Measurements from ENCODE around the gene CDKN1C. TPM values are rescaled to one million over a fixed set of nuclear protein-coding genes. Genes with fewer than 3 reads are reported as not detected.

Gene CDKN1C
- total and polyA plus RNA-seq, 2 donors, result 13.1 to 23.8 TPM

GRCh38 chr11:2848497-2848896 is 37.1 kb downstream of the CDKN1C start:
- Histone ChIP-seq H3K9me3 (ENCODE audit: control insufficient read depth in 2 of 2, insufficient read depth in 1 of 2, low read length in 1 of 2) (peaks cover 0 to 1% of the 10 kb centered on the region in 2 donors), H3K27ac (ENCODE audit: low read depth in 1 of 2, low read length in 1 of 2) (no peak overlapping the region), H3K4me1 (ENCODE audit: control insufficient read depth in 2 of 2, insufficient read depth in 2 of 2, low read length in 2 of 2) (peaks cover 0 to 47% of the 10 kb centered on the region in 2 donors), H3K36me3 (ENCODE audit: control insufficient read depth in 2 of 2, insufficient read depth in 2 of 2, low read length in 1 of 2) (no peaks in the 10 kb centered on the region), H3K27me3 (ENCODE audit: control insufficient read depth in 2 of 2, insufficient read depth in 1 of 2, low read length in 1 of 2) (peaks cover 0 to 8% of the 10 kb centered on the region in 2 donors), H3K4me3 (ENCODE audit: low read length in 2 of 2) (no peak overlapping the region)
- no peak for DNase-seq (ENCODE audit: low read depth in 6 of 9, low spot score in 9 of 9)
- 96% methylated on average over 9 of the region's 9 CpGs for WGBS

- DNase-seq (ENCODE audit: low read depth in 6 of 9, low spot score in 9 of 9), result peak in 2 of 9 donors; percentile 18 to 22
- H3K27ac ChIP-seq (ENCODE audit: low read depth in 1 of 2, low read length in 1 of 2), result no peak overlapping the region
- no peaks in the 10 kb centered on the region for H3K36me3 ChIP-seq (ENCODE audit: control insufficient read depth in 2 of 2, insufficient read depth in 2 of 2, low read length in 1 of 2)
- 87% methylated on average over 21 of the region's 21 CpGs for WGBS
- H3K9me3 ChIP-seq (ENCODE audit: control insufficient read depth in 2 of 2, insufficient read depth in 1 of 2, low read length in 1 of 2), result peaks cover 0 to 1% of the 10 kb centered on the region in 2 donors
- H3K4me3 ChIP-seq (ENCODE audit: low read length in 2 of 2), result no peak overlapping the region
- H3K27me3 ChIP-seq (ENCODE audit: control insufficient read depth in 2 of 2, insufficient read depth in 1 of 2, low read length in 1 of 2), result peaks cover 0 to 17% of the 10 kb centered on the region in 2 donors
- peaks cover 0 to 54% of the 10 kb centered on the region in 2 donors for H3K4me1 ChIP-seq (ENCODE audit: control insufficient read depth in 2 of 2, insufficient read depth in 2 of 2, low read length in 2 of 2)
Measured at GRCh38 chr11:2847561-2847960, 38.0 kb downstream of the CDKN1C start.

- peaks cover 0 to 17% of the 10 kb centered on the region in 2 donors for H3K27me3 ChIP-seq (ENCODE audit: control insufficient read depth in 2 of 2, insufficient read depth in 1 of 2, low read length in 1 of 2)
- DNase-seq (ENCODE audit: low read depth in 6 of 9, low spot score in 9 of 9), result no peak
- H3K36me3 ChIP-seq (ENCODE audit: control insufficient read depth in 2 of 2, insufficient read depth in 2 of 2, low read length in 1 of 2), result no peaks in the 10 kb centered on the region
- peaks cover 0 to 1% of the 10 kb centered on the region in 2 donors for H3K9me3 ChIP-seq (ENCODE audit: control insufficient read depth in 2 of 2, insufficient read depth in 1 of 2, low read length in 1 of 2)
- H3K4me3 ChIP-seq (ENCODE audit: low read length in 2 of 2), result no peak overlapping the region
- WGBS, result 90% methylated on average over 11 of the region's 11 CpGs
- no peak overlapping the region for H3K27ac ChIP-seq (ENCODE audit: low read depth in 1 of 2, low read length in 1 of 2)
- peaks cover 0 to 54% of the 10 kb centered on the region in 2 donors for H3K4me1 ChIP-seq (ENCODE audit: control insufficient read depth in 2 of 2, insufficient read depth in 2 of 2, low read length in 2 of 2)
Measured at GRCh38 chr11:2846470-2846869, 39.1 kb downstream of the CDKN1C start.

GRCh38 chr11:2846056-2846455 is 39.5 kb downstream of the CDKN1C start:
- no peak overlapping the region for H3K27ac ChIP-seq (ENCODE audit: low read depth in 1 of 2, low read length in 1 of 2)
- H3K4me1 ChIP-seq (ENCODE audit: control insufficient read depth in 2 of 2, insufficient read depth in 2 of 2, low read length in 2 of 2), result peaks cover 0 to 54% of the 10 kb centered on the region in 2 donors
- H3K36me3 ChIP-seq (ENCODE audit: control insufficient read depth in 2 of 2, insufficient read depth in 2 of 2, low read length in 1 of 2), result no peaks in the 10 kb centered on the region
- no peak overlapping the region for H3K4me3 ChIP-seq (ENCODE audit: low read length in 2 of 2)
- H3K9me3 ChIP-seq (ENCODE audit: control insufficient read depth in 2 of 2, insufficient read depth in 1 of 2, low read length in 1 of 2), result no peaks in the 10 kb centered on the region
- peaks cover 0 to 19% of the 10 kb centered on the region in 2 donors for H3K27me3 ChIP-seq (ENCODE audit: control insufficient read depth in 2 of 2, insufficient read depth in 1 of 2, low read length in 1 of 2)
- DNase-seq (ENCODE audit: low read depth in 6 of 9, low spot score in 9 of 9), result peak in 6 of 9 donors; percentile 11 to 66 (median 39)
- 79% methylated on average over 17 of the region's 17 CpGs for WGBS

GRCh38 chr11:2844996-2845395 is 40.6 kb downstream of the CDKN1C start:
- 96% methylated on average over 12 of the region's 12 CpGs for WGBS
- Histone ChIP-seq H3K36me3 (ENCODE audit: control insufficient read depth in 2 of 2, insufficient read depth in 2 of 2, low read length in 1 of 2) (no peaks in the 10 kb centered on the region), H3K27me3 (ENCODE audit: control insufficient read depth in 2 of 2, insufficient read depth in 1 of 2, low read length in 1 of 2) (peaks cover 0 to 20% of the 10 kb centered on the region in 2 donors), H3K9me3 (ENCODE audit: control insufficient read depth in 2 of 2, insufficient read depth in 1 of 2, low read length in 1 of 2) (no peaks in the 10 kb centered on the region), H3K27ac (ENCODE audit: low read depth in 1 of 2, low read length in 1 of 2) (no peak overlapping the region), H3K4me1 (ENCODE audit: control insufficient read depth in 2 of 2, insufficient read depth in 2 of 2, low read length in 2 of 2) (peaks cover 0 to 54% of the 10 kb centered on the region in 2 donors), H3K4me3 (ENCODE audit: low read length in 2 of 2) (no peak overlapping the region)
- no peak for DNase-seq (ENCODE audit: low read depth in 6 of 9, low spot score in 9 of 9)

GRCh38 chr11:2844116-2844842 is 41.3 kb downstream of the CDKN1C start:
- H3K4me1 ChIP-seq (ENCODE audit: control insufficient read depth in 2 of 2, insufficient read depth in 2 of 2, low read length in 2 of 2), result peaks cover 0 to 54% of the 10 kb centered on the region in 2 donors
- no peaks in the 10 kb centered on the region for H3K36me3 ChIP-seq (ENCODE audit: control insufficient read depth in 2 of 2, insufficient read depth in 2 of 2, low read length in 1 of 2)
- WGBS, result 77% methylated on average over 19 of the region's 19 CpGs

GRCh38 chr11:2843551-2843950 is 42.0 kb downstream of the CDKN1C start:
- peaks cover 0 to 54% of the 10 kb centered on the region in 2 donors for H3K4me1 ChIP-seq (ENCODE audit: control insufficient read depth in 2 of 2, insufficient read depth in 2 of 2, low read length in 2 of 2)
- WGBS, result 60% methylated on average over 14 of the region's 14 CpGs
- H3K9me3 ChIP-seq (ENCODE audit: control insufficient read depth in 2 of 2, insufficient read depth in 1 of 2, low read length in 1 of 2), result no peaks in the 10 kb centered on the region
- peaks cover 0 to 20% of the 10 kb centered on the region in 2 donors for H3K27me3 ChIP-seq (ENCODE audit: control insufficient read depth in 2 of 2, insufficient read depth in 1 of 2, low read length in 1 of 2)
- no peak overlapping the region for H3K4me3 ChIP-seq (ENCODE audit: low read length in 2 of 2)
- no peaks in the 10 kb centered on the region for H3K36me3 ChIP-seq (ENCODE audit: control insufficient read depth in 2 of 2, insufficient read depth in 2 of 2, low read length in 1 of 2)
- DNase-seq (ENCODE audit: low read depth in 6 of 9, low spot score in 9 of 9), result peak in 1 of 9 donors; percentile 26
- H3K27ac ChIP-seq (ENCODE audit: low read depth in 1 of 2, low read length in 1 of 2), result no peak overlapping the region

More at GRCh38 chr11:2844116-2844842, 41.3 kb downstream of the CDKN1C start:
- Histone ChIP-seq H3K27me3 (ENCODE audit: control insufficient read depth in 2 of 2, insufficient read depth in 1 of 2, low read length in 1 of 2) (peaks cover 0 to 20% of the 10 kb centered on the region in 2 donors), H3K9me3 (ENCODE audit: control insufficient read depth in 2 of 2, insufficient read depth in 1 of 2, low read length in 1 of 2) (no peaks in the 10 kb centered on the region), H3K27ac (ENCODE audit: low read depth in 1 of 2, low read length in 1 of 2) (no peak overlapping the region), H3K4me3 (ENCODE audit: low read length in 2 of 2) (no peak overlapping the region)
- DNase-seq (ENCODE audit: low read depth in 6 of 9, low spot score in 9 of 9), result peak in 4 of 9 donors; percentile 17 to 61 (median 34)

GRCh38 chr11:2842876-2843275 is 42.7 kb downstream of the CDKN1C start:
- H3K27me3 ChIP-seq (ENCODE audit: control insufficient read depth in 2 of 2, insufficient read depth in 1 of 2, low read length in 1 of 2), result peaks cover 0 to 23% of the 10 kb centered on the region in 2 donors
- no peak overlapping the region for H3K27ac ChIP-seq (ENCODE audit: low read depth in 1 of 2, low read length in 1 of 2)
- no peak for DNase-seq (ENCODE audit: low read depth in 6 of 9, low spot score in 9 of 9)
- no peaks in the 10 kb centered on the region for H3K36me3 ChIP-seq (ENCODE audit: control insufficient read depth in 2 of 2, insufficient read depth in 2 of 2, low read length in 1 of 2)
- H3K4me3 ChIP-seq (ENCODE audit: low read length in 2 of 2), result no peak overlapping the region
- 95% methylated on average over 16 of the region's 16 CpGs for WGBS
- H3K9me3 ChIP-seq (ENCODE audit: control insufficient read depth in 2 of 2, insufficient read depth in 1 of 2, low read length in 1 of 2), result no peaks in the 10 kb centered on the region
- peaks cover 0 to 50% of the 10 kb centered on the region in 2 donors for H3K4me1 ChIP-seq (ENCODE audit: control insufficient read depth in 2 of 2, insufficient read depth in 2 of 2, low read length in 2 of 2)

GRCh38 chr11:2841411-2842190 is 44.0 kb downstream of the CDKN1C start:
- Histone ChIP-seq H3K36me3 (ENCODE audit: control insufficient read depth in 2 of 2, insufficient read depth in 2 of 2, low read length in 1 of 2) (no peaks in the 10 kb centered on the region), H3K4me3 (ENCODE audit: low read length in 2 of 2) (no peak overlapping the region), H3K27ac (ENCODE audit: low read depth in 1 of 2, low read length in 1 of 2) (no peak overlapping the region), H3K9me3 (ENCODE audit: control insufficient read depth in 2 of 2, insufficient read depth in 1 of 2, low read length in 1 of 2) (no peaks in the 10 kb centered on the region), H3K27me3 (ENCODE audit: control insufficient read depth in 2 of 2, insufficient read depth in 1 of 2, low read length in 1 of 2) (peaks cover 0 to 27% of the 10 kb centered on the region in 2 donors), H3K4me1 (ENCODE audit: control insufficient read depth in 2 of 2, insufficient read depth in 2 of 2, low read length in 2 of 2) (peaks cover 0 to 43% of the 10 kb centered on the region in 2 donors)
- no peak for DNase-seq (ENCODE audit: low read depth in 6 of 9, low spot score in 9 of 9)
- 95% methylated on average over 26 of the region's 26 CpGs for WGBS

Measured in thymus (tissue), 11 donors.